Upper lobe of left lung (tissue), 4 donors: ENCODE data around the gene GPA33.

Source experiments
- CTCF ChIP-seq, 6 experiments: fragments of 450-650 bp in 4 of 6; fragments of 200-600 bp in 2 of 6; sonication (generic) in 2 of 6; IDR thresholded peaks; one replicate each; pipeline ENCODE4 v1.5.1; 2016 to 2019; ENCODE audit warnings: antibody characterized with exemption in 6 of 6
- POLR2AphosphoS5 ChIP-seq, 2 donors: sonication (generic); formaldehyde crosslinking; IDR thresholded peaks; one replicate each; pipeline ENCODE4 v1.5.1; 2017; ENCODE audit warnings: antibody characterized with exemption in 2 of 2

GRCh38 chr1:167003711-167004110 lies 86.5 kb downstream of the GPA33 start:
- no peak for TF ChIP-seq POLR2AphosphoS5 (IDR thresholded peaks at IDR 0.05)
- no peak for TF ChIP-seq CTCF (IDR thresholded peaks at IDR 0.05)
